Thyroid gland (tissue), 4 donors: Measurements from ENCODE around the gene ELL.

Experiments
- POLR2A ChIP-seq, 2 donors: fragments of 450-650 bp; IDR thresholded peaks; one replicate each; pipeline ENCODE4 v1.6.1; 2017; ENCODE audit warnings: antibody characterized with exemption in 2 of 2, mild to moderate bottlenecking in 2 of 2, moderate library complexity in 1 of 2
- TF ChIP-seq, protein P1 (sequence below), 6 experiments: fragments of 200-600 bp in 3 of 6; fragments of 450-650 bp in 3 of 6; sonication (generic) in 3 of 6; IDR thresholded peaks; one replicate each; pipeline ENCODE4 v1.5.1; 2016 to 2019; ENCODE audit warnings: antibody characterized with exemption in 6 of 6, mild to moderate bottlenecking in 2 of 6, inconsistent platforms in 1 of 6, moderate library complexity in 1 of 6

GRCh38 chr19:18508585-18508984 lies 13.3 kb downstream of the ELL start:
- no peak for TF ChIP-seq POLR2A (IDR thresholded peaks at IDR 0.05)
- TF ChIP-seq, protein P1, sequence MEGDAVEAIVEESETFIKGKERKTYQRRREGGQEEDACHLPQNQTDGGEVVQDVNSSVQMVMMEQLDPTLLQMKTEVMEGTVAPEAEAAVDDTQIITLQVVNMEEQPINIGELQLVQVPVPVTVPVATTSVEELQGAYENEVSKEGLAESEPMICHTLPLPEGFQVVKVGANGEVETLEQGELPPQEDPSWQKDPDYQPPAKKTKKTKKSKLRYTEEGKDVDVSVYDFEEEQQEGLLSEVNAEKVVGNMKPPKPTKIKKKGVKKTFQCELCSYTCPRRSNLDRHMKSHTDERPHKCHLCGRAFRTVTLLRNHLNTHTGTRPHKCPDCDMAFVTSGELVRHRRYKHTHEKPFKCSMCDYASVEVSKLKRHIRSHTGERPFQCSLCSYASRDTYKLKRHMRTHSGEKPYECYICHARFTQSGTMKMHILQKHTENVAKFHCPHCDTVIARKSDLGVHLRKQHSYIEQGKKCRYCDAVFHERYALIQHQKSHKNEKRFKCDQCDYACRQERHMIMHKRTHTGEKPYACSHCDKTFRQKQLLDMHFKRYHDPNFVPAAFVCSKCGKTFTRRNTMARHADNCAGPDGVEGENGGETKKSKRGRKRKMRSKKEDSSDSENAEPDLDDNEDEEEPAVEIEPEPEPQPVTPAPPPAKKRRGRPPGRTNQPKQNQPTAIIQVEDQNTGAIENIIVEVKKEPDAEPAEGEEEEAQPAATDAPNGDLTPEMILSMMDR (IDR thresholded peaks at IDR 0.05), result no peak
